H9 (cell line): Measurements from ENCODE around the gene CALML4. TPM values are rescaled to one million over a fixed set of nuclear protein-coding genes. Genes with fewer than 3 reads are reported as not detected.

Source experiments
- DNase-seq: peaks from one replicate; pipeline ENCODE4 v3.0.0-alpha.2; 2017
- H2AFZ ChIP-seq: one replicate; pipeline ENCODE4 v1.6.1; 2013; ENCODE audit warnings: mild to moderate bottlenecking, low read length, control low read depth, moderate library complexity
- H2AK5ac ChIP-seq: 2 replicates; pipeline ENCODE4 v1.6.1; 2013; ENCODE audit warnings: low read length, control low read depth, mixed read lengths; ENCODE audit not compliant: insufficient read length
- H2BK120ac ChIP-seq: one replicate; pipeline ENCODE4 v1.6.1; 2013; ENCODE audit warnings: low read depth, mild to moderate bottlenecking, low read length, control low read depth, inconsistent platforms; ENCODE audit not compliant: poor library complexity, severe bottlenecking
- H2BK12ac ChIP-seq: 2 replicates; pipeline ENCODE4 v1.6.1; 2013; ENCODE audit warnings: low read length, control low read depth, mixed read lengths, low read depth; ENCODE audit not compliant: insufficient read length
- H2BK15ac ChIP-seq: 2 replicates; pipeline ENCODE4 v1.6.1; 2013; ENCODE audit warnings: low read depth, low read length, control low read depth
- H2BK20ac ChIP-seq: one replicate; pipeline ENCODE4 v1.6.1; 2013; ENCODE audit warnings: low read depth, mild to moderate bottlenecking, low read length, control low read depth, inconsistent platforms; ENCODE audit not compliant: poor library complexity, severe bottlenecking
- H2BK5ac ChIP-seq: 2 replicates; pipeline ENCODE4 v1.6.1; 2013; ENCODE audit warnings: low read length, control low read depth, mixed read lengths; ENCODE audit not compliant: insufficient read length
- H3K14ac ChIP-seq: 2 replicates; pipeline ENCODE4 v1.6.1; 2013; ENCODE audit warnings: low read length, control low read depth; ENCODE audit not compliant: insufficient read depth
- H3K18ac ChIP-seq: 2 replicates; pipeline ENCODE4 v1.6.1; 2013; ENCODE audit warnings: low read depth, mild to moderate bottlenecking, mixed read lengths, low read length, control low read depth; ENCODE audit not compliant: insufficient read length
- H3K23ac ChIP-seq: 2 replicates; pipeline ENCODE4 v1.6.1; 2013; ENCODE audit warnings: low read length, control low read depth, mixed read lengths, low read depth; ENCODE audit not compliant: insufficient read length
- H3K23me2 ChIP-seq: 2 replicates; pipeline ENCODE4 v1.6.1; 2013; ENCODE audit warnings: low read depth, mild to moderate bottlenecking, mixed read lengths, low read length, control low read depth; ENCODE audit not compliant: insufficient read length, poor library complexity, severe bottlenecking
- H3K27ac ChIP-seq: 2 replicates; pipeline ENCODE4 v1.5.1; 2013; ENCODE audit warnings: low read length, control low read depth, mixed read lengths, low read depth; ENCODE audit not compliant: insufficient read length
- H3K27me3 ChIP-seq: 2 replicates; pipeline ENCODE4 v1.6.1; 2013; ENCODE audit warnings: low read length, control low read depth, inconsistent platforms; ENCODE audit not compliant: insufficient read depth
- H3K4ac ChIP-seq: 2 replicates; pipeline ENCODE4 v1.6.1; 2013; ENCODE audit warnings: low read depth, mild to moderate bottlenecking, control low read depth, inconsistent platforms, low read length, moderate library complexity
- H3K4me1 ChIP-seq: 2 replicates; pipeline ENCODE4 v1.6.1; 2013; ENCODE audit warnings: low read length, control low read depth, inconsistent platforms; ENCODE audit not compliant: insufficient read depth
- H3K4me2 ChIP-seq: 2 replicates; pipeline ENCODE4 v1.6.1; 2013; ENCODE audit warnings: low read length, control low read depth, mixed read lengths; ENCODE audit not compliant: insufficient read length, insufficient read depth
- H3K56ac ChIP-seq: 2 replicates; pipeline ENCODE4 v1.6.1; 2013; ENCODE audit warnings: low read depth, mild to moderate bottlenecking, mixed read lengths, low read length, control low read depth; ENCODE audit not compliant: insufficient read length
- H3K79me1 ChIP-seq: 2 replicates; pipeline ENCODE4 v1.6.1; 2013; ENCODE audit warnings: low read depth, mild to moderate bottlenecking, moderate library complexity, low read length, control low read depth, inconsistent platforms; ENCODE audit not compliant: insufficient read depth, poor library complexity, severe bottlenecking
- H3K79me2 ChIP-seq: 2 replicates; pipeline ENCODE4 v1.6.1; 2013; ENCODE audit warnings: low read length, control low read depth, inconsistent platforms; ENCODE audit not compliant: insufficient read depth
- H3K9ac ChIP-seq: 2 replicates; pipeline ENCODE4 v1.6.1; 2013; ENCODE audit warnings: low read length, control low read depth, mixed read lengths; ENCODE audit not compliant: insufficient read length; ENCODE audit errors: extremely low read depth
- H3K9me3 ChIP-seq: one replicate; pipeline ENCODE4 v1.6.1; 2013; ENCODE audit warnings: low read depth, low read length, inconsistent platforms; ENCODE audit not compliant: control insufficient read depth
- H3T11ph ChIP-seq: one replicate; pipeline ENCODE4 v1.6.1; 2013; ENCODE audit warnings: mild to moderate bottlenecking, low read length, control low read depth, inconsistent platforms
- H4K20me1 ChIP-seq: one replicate; pipeline ENCODE4 v1.6.1; 2013; ENCODE audit not compliant: control insufficient read depth, insufficient read length, insufficient read depth
- H4K5ac ChIP-seq: 2 replicates; pipeline ENCODE4 v1.6.1; 2013; ENCODE audit warnings: low read depth, mild to moderate bottlenecking, mixed read lengths, low read length, control low read depth; ENCODE audit not compliant: insufficient read length
- H4K8ac ChIP-seq: replicated peaks from 2 replicates; pipeline ENCODE4 v1.6.1; 2013; ENCODE audit warnings: low read length, control low read depth, mixed read lengths, low read depth; ENCODE audit not compliant: insufficient read length
- H4K91ac ChIP-seq: 2 replicates; pipeline ENCODE4 v1.6.1; 2013; ENCODE audit warnings: low read depth, mild to moderate bottlenecking, moderate library complexity, mixed read lengths, low read length, control low read depth; ENCODE audit not compliant: insufficient read length
- H3K27ac Mint-ChIP-seq, 3 experiments: 2 replicates in 2 of 3; 3 replicates in 1 of 3; pipeline ENCODE4 v1.8.0; 2020 to 2021; ENCODE audit warnings: mixed read lengths in 3 of 3, mild to moderate bottlenecking in 1 of 3, moderate library complexity in 1 of 3
- H3K27me3 Mint-ChIP-seq: 2 replicates; pipeline ENCODE4 v1.8.0; 2021; ENCODE audit warnings: low read depth, mild to moderate bottlenecking, moderate library complexity, mixed read lengths
- H3K36me3 Mint-ChIP-seq, 3 experiments: 2 replicates in 2 of 3; 3 replicates in 1 of 3; pipeline ENCODE4 v1.8.0; 2020 to 2021; ENCODE audit warnings: low read depth in 3 of 3, mixed read lengths in 3 of 3; ENCODE audit not compliant: insufficient read depth in 1 of 3
- H3K4me1 Mint-ChIP-seq, 2 experiments: 2 replicates each; pipeline ENCODE4 v1.8.0; 2020; ENCODE audit warnings: mixed read lengths in 2 of 2
- H3K4me3 Mint-ChIP-seq, 2 experiments: 2 replicates in 1 of 2; 3 replicates in 1 of 2; pipeline ENCODE4 v1.8.0; 2020 to 2021; ENCODE audit warnings: mild to moderate bottlenecking in 2 of 2, mixed read lengths in 2 of 2, moderate library complexity in 1 of 2
- H3K9me3 Mint-ChIP-seq, 2 experiments: 2 replicates in 1 of 2; 3 replicates in 1 of 2; pipeline ENCODE4 v1.8.0; 2020; ENCODE audit warnings: mild to moderate bottlenecking in 2 of 2, mixed read lengths in 2 of 2, moderate library complexity in 1 of 2
- WGBS: extraction: QIAGEN DNeasy Blood & Tissue Kit; methylation state at CpG from one replicate; pipeline ENCODE4 v1.1.7; 2013; ENCODE audit warnings: missing lambda C conversion rate, low lambda C conversion rate, mixed read lengths; ENCODE audit not compliant: insufficient read length; ENCODE audit errors: extremely low coverage; 5-methylcytosine and 5-hydroxymethylcytosine counted together
- total RNA-seq: library from RNA; stranded (reverse); gene quantifications from 2 replicates; pipeline ENCODE4 v1.2.1, GENCODE V29; 2021
- TF ChIP-seq, protein P1 (sequence below): fragments of 200-600 bp; sonication (generic); conservative IDR thresholded peaks from 3 replicates; pipeline ENCODE4 v1.8.0; 2021; ENCODE audit warnings: antibody characterized with exemption, mild to moderate bottlenecking

Gene CALML4
- total RNA-seq, 1 experiment from 2014 or later: 11.8 TPM

DNA sequence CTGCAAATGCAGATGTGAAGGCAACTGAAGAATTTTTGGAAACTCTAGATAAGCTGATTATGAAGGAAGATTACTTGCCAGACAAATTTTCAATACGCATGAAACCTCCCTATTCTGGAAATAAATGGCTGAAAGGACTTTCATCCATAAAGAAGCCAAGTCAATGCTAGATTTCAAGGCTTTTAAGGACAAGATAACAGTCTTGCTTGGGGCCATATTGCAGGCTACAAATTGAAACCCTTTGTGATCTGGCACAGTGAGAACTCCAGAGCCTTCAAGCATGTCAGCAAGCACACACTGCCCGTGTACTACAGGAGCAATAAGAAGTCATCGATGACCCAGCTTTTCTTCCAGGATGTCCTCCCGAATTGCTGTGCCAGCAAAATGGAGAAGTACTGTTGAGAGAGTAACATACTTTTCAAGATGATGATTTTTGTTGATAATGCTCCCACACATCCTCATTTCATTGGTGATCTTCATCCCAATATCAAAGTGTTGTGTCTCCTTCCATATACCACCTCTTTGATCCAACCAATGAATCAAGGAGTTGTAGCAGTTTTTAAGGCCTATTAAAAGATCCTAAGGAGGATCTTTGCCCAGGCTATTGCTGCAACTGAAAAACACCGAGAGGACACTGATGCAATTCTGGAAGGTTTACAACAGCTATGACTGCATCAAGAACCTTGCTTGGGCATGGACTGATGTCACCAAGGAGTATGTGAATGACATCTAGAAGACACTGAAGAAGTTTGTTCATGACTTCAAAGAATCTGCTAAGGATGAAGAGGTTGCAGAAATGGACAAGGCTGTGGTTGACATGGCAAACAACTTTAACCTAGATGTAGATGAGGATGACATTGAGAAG, 20.3 kb downstream of the CALML4 start:
- H3K4me3 Mint-ChIP-seq: no peak overlapping the region
- no CpG with 5 or more reads among the region's 5 CpGs for WGBS

More for the DNA sequence above, 20.3 kb downstream of the CALML4 start:
- H2AK5ac ChIP-seq: no peak overlapping the region
- H3K9me3 Mint-ChIP-seq: no peaks in the 10 kb centered on the region
- H2BK20ac ChIP-seq: no peak overlapping the region
- H3K79me1 ChIP-seq: no peaks in the 10 kb centered on the region
- no peak overlapping the region for H3K14ac ChIP-seq
- H4K91ac ChIP-seq: no peak overlapping the region
- no peak overlapping the region for H3K56ac ChIP-seq
- H2BK12ac ChIP-seq: no peak overlapping the region
- H2BK15ac ChIP-seq: no peak overlapping the region
- H2BK120ac ChIP-seq: no peak overlapping the region
- H3K36me3 Mint-ChIP-seq: peaks cover 14 to 56% (median 53%) of the 10 kb centered on the region in 3 experiments; a peak in 6 of 7 replicates
- H3K4ac ChIP-seq: no peak overlapping the region
- no peak overlapping the region for H3K23ac ChIP-seq
- no peaks in the 10 kb centered on the region for H3K27me3 ChIP-seq
- no peaks in the 10 kb centered on the region for H3K4me1 Mint-ChIP-seq
- H2AFZ ChIP-seq: no peak overlapping the region
- no peak overlapping the region for H4K8ac ChIP-seq
- H3K9ac ChIP-seq: no peak overlapping the region
- no peaks in the 10 kb centered on the region for H4K20me1 ChIP-seq
- no peaks in the 10 kb centered on the region for H3K23me2 ChIP-seq
- H3K79me2 ChIP-seq: no peaks in the 10 kb centered on the region
- no peak for DNase-seq
- no peak overlapping the region for H3T11ph ChIP-seq
- H3K4me1 ChIP-seq: no peaks in the 10 kb centered on the region
- H2BK5ac ChIP-seq: no peak overlapping the region
- no peak overlapping the region for H3K18ac ChIP-seq
- no peak overlapping the region for H3K27ac Mint-ChIP-seq
- H3K27me3 Mint-ChIP-seq: no peaks in the 10 kb centered on the region
- H3K9me3 ChIP-seq: no peaks in the 10 kb centered on the region
- H4K5ac ChIP-seq: no peak overlapping the region
- TF ChIP-seq, protein P1, sequence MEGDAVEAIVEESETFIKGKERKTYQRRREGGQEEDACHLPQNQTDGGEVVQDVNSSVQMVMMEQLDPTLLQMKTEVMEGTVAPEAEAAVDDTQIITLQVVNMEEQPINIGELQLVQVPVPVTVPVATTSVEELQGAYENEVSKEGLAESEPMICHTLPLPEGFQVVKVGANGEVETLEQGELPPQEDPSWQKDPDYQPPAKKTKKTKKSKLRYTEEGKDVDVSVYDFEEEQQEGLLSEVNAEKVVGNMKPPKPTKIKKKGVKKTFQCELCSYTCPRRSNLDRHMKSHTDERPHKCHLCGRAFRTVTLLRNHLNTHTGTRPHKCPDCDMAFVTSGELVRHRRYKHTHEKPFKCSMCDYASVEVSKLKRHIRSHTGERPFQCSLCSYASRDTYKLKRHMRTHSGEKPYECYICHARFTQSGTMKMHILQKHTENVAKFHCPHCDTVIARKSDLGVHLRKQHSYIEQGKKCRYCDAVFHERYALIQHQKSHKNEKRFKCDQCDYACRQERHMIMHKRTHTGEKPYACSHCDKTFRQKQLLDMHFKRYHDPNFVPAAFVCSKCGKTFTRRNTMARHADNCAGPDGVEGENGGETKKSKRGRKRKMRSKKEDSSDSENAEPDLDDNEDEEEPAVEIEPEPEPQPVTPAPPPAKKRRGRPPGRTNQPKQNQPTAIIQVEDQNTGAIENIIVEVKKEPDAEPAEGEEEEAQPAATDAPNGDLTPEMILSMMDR: no peak
- no peak overlapping the region for H3K4me2 ChIP-seq
- H3K27ac ChIP-seq: no peak overlapping the region
